GM23338 (cell line): ENCODE measurements around the gene COQ8B. TPM values are rescaled to one million over a fixed set of nuclear protein-coding genes. Genes with fewer than 3 reads are reported as not detected.
A peak's percentile ranks its signal among the peaks of the same experiment; 100 is the strongest.

Experiments
- ATAC-seq: fragments of 200-7000 bp; cut with Tn5 transposase; 3 replicates; pipeline ENCODE4 v1.9.1; 2020
- DNase-seq: peaks from one replicate; pipeline ENCODE4 v3.0.0-alpha.2; 2015; ENCODE audit warnings: low spot score
- H2AFZ ChIP-seq: fragments of 200-600 bp; sonication (generic); 2 replicates; pipeline ENCODE4 v1.8.0; 2016; ENCODE audit warnings: antibody characterized with exemption, mild to moderate bottlenecking, moderate library complexity
- H3F3A ChIP-seq: fragments of 200-600 bp; sonication (generic); replicated peaks from 2 replicates; pipeline ENCODE4 v1.8.0; 2017; ENCODE audit warnings: antibody characterized with exemption, mixed run types, low read depth
- H3K27ac ChIP-seq: fragments of 200-600 bp; sonication (generic); 2 replicates; pipeline ENCODE4 v1.6.1; 2016; ENCODE audit warnings: low read depth
- H3K27me3 ChIP-seq: fragments of 200-600 bp; sonication (generic); 2 replicates; pipeline ENCODE4 v1.8.0; 2016; ENCODE audit warnings: mild to moderate bottlenecking, mixed run types, moderate library complexity; ENCODE audit not compliant: insufficient read depth
- H3K36me3 ChIP-seq: fragments of 200-600 bp; sonication (generic); 2 replicates; pipeline ENCODE4 v1.8.0; 2016; ENCODE audit warnings: mild to moderate bottlenecking; ENCODE audit not compliant: insufficient read depth
- H3K4me1 ChIP-seq: fragments of 200-600 bp; sonication (generic); 2 replicates; pipeline ENCODE4 v1.8.0; 2016; ENCODE audit warnings: mild to moderate bottlenecking, moderate library complexity; ENCODE audit not compliant: insufficient read depth
- H3K4me2 ChIP-seq: fragments of 200-600 bp; sonication (generic); 2 replicates; pipeline ENCODE4 v1.7.1; 2017; ENCODE audit warnings: mixed run types
- H3K4me3 ChIP-seq: fragments of 200-600 bp; sonication (generic); 2 replicates; pipeline ENCODE4 v1.6.1; 2016; ENCODE audit warnings: mixed run types
- H3K79me2 ChIP-seq: fragments of 200-600 bp; sonication (generic); replicated peaks from 2 replicates; pipeline ENCODE4 v1.8.0; 2017; ENCODE audit warnings: mild to moderate bottlenecking; ENCODE audit not compliant: insufficient read depth
- H3K9me2 ChIP-seq: fragments of 200-600 bp; sonication (generic); 2 replicates; pipeline ENCODE4 v1.8.0; 2017; ENCODE audit not compliant: insufficient read depth
- H4K20me1 ChIP-seq: fragments of 200-600 bp; sonication (generic); replicated peaks from 2 replicates; pipeline ENCODE4 v1.8.0; 2017; ENCODE audit warnings: mild to moderate bottlenecking; ENCODE audit not compliant: insufficient read depth
- H3K27ac Mint-ChIP-seq: 2 replicates; pipeline ENCODE4 v1.8.0; 2020; ENCODE audit warnings: inconsistent platforms, mild to moderate bottlenecking, moderate library complexity, mixed read lengths
- H3K27me3 Mint-ChIP-seq: 3 replicates; pipeline ENCODE4 v1.8.0; 2022; ENCODE audit warnings: low read depth, mild to moderate bottlenecking, moderate library complexity, mixed read lengths, inconsistent platforms; ENCODE audit not compliant: insufficient read depth, poor library complexity
- H3K36me3 Mint-ChIP-seq: 3 replicates; pipeline ENCODE4 v1.8.0; 2021; ENCODE audit warnings: low read depth, mild to moderate bottlenecking, inconsistent platforms, moderate library complexity, mixed read lengths
- H3K4me1 Mint-ChIP-seq: 3 replicates; pipeline ENCODE4 v1.8.0; 2020; ENCODE audit warnings: mild to moderate bottlenecking, inconsistent platforms, mixed read lengths
- H3K4me3 Mint-ChIP-seq: 3 replicates; pipeline ENCODE4 v1.8.0; 2021; ENCODE audit warnings: moderate library complexity, mild to moderate bottlenecking, inconsistent platforms, mixed read lengths
- H3K9me3 Mint-ChIP-seq: 3 replicates; pipeline ENCODE4 v1.8.0; 2020; ENCODE audit warnings: moderate library complexity, mild to moderate bottlenecking, inconsistent platforms, mixed read lengths
- CREB1 ChIP-seq: fragments of 250-450 bp; sonication (Bioruptor Pico); IDR thresholded peaks from 2 replicates; pipeline ENCODE4 v1.5.0; 2020; ENCODE audit warnings: low read depth, mild to moderate bottlenecking, moderate library complexity
- EZH2 ChIP-seq: fragments of 200-600 bp; sonication (generic); IDR thresholded peaks from one replicate; pipeline ENCODE4 v1.8.0; 2017; ENCODE audit warnings: antibody characterized with exemption, mild to moderate bottlenecking, low read depth; ENCODE audit not compliant: unreplicated experiment
- EZH2phosphoT487 ChIP-seq: fragments of 200-600 bp; sonication (generic); IDR thresholded peaks from one replicate; pipeline ENCODE4 v1.8.1; 2018; ENCODE audit warnings: antibody characterized with exemption; ENCODE audit not compliant: unreplicated experiment
- JUNB ChIP-seq: IDR thresholded peaks from one replicate; pipeline ENCODE4 v1.6.1; 2016; ENCODE audit warnings: antibody characterized with exemption; ENCODE audit not compliant: unreplicated experiment
- NANOG ChIP-seq: IDR thresholded peaks from 2 replicates; pipeline ENCODE4 v1.6.1; 2016; ENCODE audit warnings: antibody characterized with exemption, borderline replicate concordance
- POLR2AphosphoS5 ChIP-seq: IDR thresholded peaks from 2 replicates; pipeline ENCODE4 v1.6.1; 2016; ENCODE audit warnings: antibody characterized with exemption, low read depth
- STAT1 ChIP-seq: IDR thresholded peaks from one replicate; pipeline ENCODE4 v1.6.1; 2016; ENCODE audit warnings: antibody characterized with exemption; ENCODE audit not compliant: unreplicated experiment
- ZNF114 ChIP-seq: fragments of 250-450 bp; sonication (Bioruptor Pico); IDR thresholded peaks from 2 replicates; pipeline ENCODE4 v1.5.0; 2020; ENCODE audit warnings: mild to moderate bottlenecking, moderate library complexity
- ZNF331 ChIP-seq: fragments of 250-450 bp; sonication (Bioruptor Pico); IDR thresholded peaks from 2 replicates; pipeline ENCODE4 v1.5.0; 2020; ENCODE audit warnings: low read depth, mild to moderate bottlenecking, moderate library complexity
- polyA plus RNA-seq: library from polyadenylated mRNA; unstranded; fragments of >200 nt; fragmentation: Nextera tagmentation; extraction: Ambion mirVana; gene quantifications from 2 replicates; pipeline ENCODE4 v1.2.1, GENCODE V29; 2016
- total RNA-seq: library from RNA; depleted of rRNA; stranded (reverse); fragments of >200 nt; shearing (Covaris generic); gene quantifications from 2 replicates; pipeline ENCODE4 v1.2.3, GENCODE V29; 2014
- TF ChIP-seq, protein P1 (sequence below): fragments of 250-450 bp; sonication (Bioruptor Pico); IDR thresholded peaks from 2 replicates; pipeline ENCODE4 v1.5.0; 2020; ENCODE audit warnings: mild to moderate bottlenecking, moderate library complexity
- TF ChIP-seq, protein P2 (sequence below): IDR thresholded peaks from 2 replicates; pipeline ENCODE4 v1.6.1; 2016; ENCODE audit warnings: antibody characterized with exemption
- TF ChIP-seq, protein P3 (sequence below): IDR thresholded peaks from one replicate; pipeline ENCODE4 v1.6.1; 2018; ENCODE audit warnings: antibody characterized with exemption; ENCODE audit not compliant: unreplicated experiment

COQ8B gene
- total and polyA plus RNA-seq, 2 experiments from 2014 or later, result 13.9 to 59.6 TPM

DNA sequence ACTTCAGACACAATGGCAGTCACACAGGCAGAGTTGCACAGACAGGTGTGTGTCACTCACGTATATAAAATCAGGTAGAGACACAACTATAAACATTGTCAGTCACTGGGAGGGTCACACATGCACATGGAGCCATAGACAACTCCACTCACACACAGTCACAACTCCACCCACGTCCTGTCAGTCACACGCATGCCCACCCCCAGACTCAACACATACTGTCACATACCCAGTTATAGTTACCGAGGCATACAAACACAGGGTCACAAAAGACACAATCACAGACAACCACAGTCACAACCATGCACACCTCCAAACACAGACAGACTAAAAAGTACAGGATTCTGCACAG lies 27.7 kb downstream of the COQ8B start:
- Mint-ChIP-seq H3K4me3 (no peak overlapping the region), H3K9me3 (no peaks in the 10 kb centered on the region; the same call in 2 of the 3 replicates), H3K36me3 (peaks cover 20% of the 10 kb centered on the region), H3K27me3 (peaks cover 6% of the 10 kb centered on the region), H3K27ac (no peak overlapping the region), H3K4me1 (peaks cover 17% of the 10 kb centered on the region)
- no peaks in the 10 kb centered on the region for H3K27me3 ChIP-seq
- H3K4me2 ChIP-seq, result peak overlapping the region; percentile 94
- ATAC-seq (no peak), DNase-seq (no peak)
- no peaks in the 10 kb centered on the region; the same call in 1 of the 2 replicates for H3F3A ChIP-seq
- H3K4me3 ChIP-seq, result peak overlapping the region; percentile 78
- 0 out of 2 replicates have a peak, but pooled peaks cover 3% of the 10 kb centered on the region for H3K36me3 ChIP-seq
- no peak for TF ChIP-seq EZH2
- H4K20me1 ChIP-seq, result peaks cover 8% of the 10 kb centered on the region
- H3K27ac ChIP-seq, result no peak overlapping the region
- H3K4me1 ChIP-seq, result peaks cover 8% of the 10 kb centered on the region; the same call in 1 of the 2 replicates
- no peaks in the 10 kb centered on the region for H3K9me2 ChIP-seq
- H3K79me2 ChIP-seq, result peaks cover 19% of the 10 kb centered on the region
- H2AFZ ChIP-seq, result no peak overlapping the region

DNA sequence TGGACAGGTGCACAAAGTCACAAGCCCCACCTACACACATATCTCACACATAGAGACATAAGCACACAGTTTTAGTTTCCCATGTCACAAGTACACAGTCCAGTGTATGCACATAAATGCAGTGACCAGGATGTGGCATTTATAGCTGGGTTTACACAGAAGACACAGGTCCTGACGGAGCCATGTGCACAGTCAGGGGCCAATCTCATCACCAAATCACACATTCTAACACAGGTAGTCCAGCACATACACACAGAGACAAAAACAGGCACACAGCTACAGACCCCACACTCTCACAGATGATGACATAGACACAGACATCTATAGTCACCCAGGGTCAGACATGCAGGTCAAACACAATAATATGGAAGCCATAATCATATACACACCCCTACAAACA lies 28.4 kb downstream of the COQ8B start:
- Histone ChIP-seq H3K9me2 (no peaks in the 10 kb centered on the region), H3K27ac (no peak overlapping the region), H3K4me1 (peaks cover 8% of the 10 kb centered on the region; the same call in 1 of the 2 replicates), H3K4me3 (no peak overlapping the region), H3K27me3 (no peaks in the 10 kb centered on the region), H3K4me2 (no peak overlapping the region), H3K36me3 (0 out of 2 replicates have a peak, but pooled peaks cover 3% of the 10 kb centered on the region), H3K79me2 (peaks cover 19% of the 10 kb centered on the region), H2AFZ (no peak overlapping the region), H3F3A (no peaks in the 10 kb centered on the region; the same call in 1 of the 2 replicates), H4K20me1 (peaks cover 8% of the 10 kb centered on the region)
- H3K27ac Mint-ChIP-seq, result no peak overlapping the region
- H3K4me1 Mint-ChIP-seq, result peaks cover 17% of the 10 kb centered on the region
- DNase-seq (no peak), ATAC-seq (no peak)
- no peaks in the 10 kb centered on the region; the same call in 2 of the 3 replicates for H3K9me3 Mint-ChIP-seq
- H3K4me3 Mint-ChIP-seq, result no peak overlapping the region
- peaks cover 20% of the 10 kb centered on the region for H3K36me3 Mint-ChIP-seq
- H3K27me3 Mint-ChIP-seq, result peaks cover 6% of the 10 kb centered on the region
- TF ChIP-seq NANOG (no peak), POLR2AphosphoS5 (no peak), ZNF331 (CRISPR knock-in tag) (no peak), EZH2 (no peak), CREB1 (CRISPR knock-in tag) (no peak), STAT1 (no peak), ZNF114 (CRISPR knock-in tag) (no peak), JUNB (no peak), EZH2phosphoT487 (no peak)
- TF ChIP-seq, protein P1, sequence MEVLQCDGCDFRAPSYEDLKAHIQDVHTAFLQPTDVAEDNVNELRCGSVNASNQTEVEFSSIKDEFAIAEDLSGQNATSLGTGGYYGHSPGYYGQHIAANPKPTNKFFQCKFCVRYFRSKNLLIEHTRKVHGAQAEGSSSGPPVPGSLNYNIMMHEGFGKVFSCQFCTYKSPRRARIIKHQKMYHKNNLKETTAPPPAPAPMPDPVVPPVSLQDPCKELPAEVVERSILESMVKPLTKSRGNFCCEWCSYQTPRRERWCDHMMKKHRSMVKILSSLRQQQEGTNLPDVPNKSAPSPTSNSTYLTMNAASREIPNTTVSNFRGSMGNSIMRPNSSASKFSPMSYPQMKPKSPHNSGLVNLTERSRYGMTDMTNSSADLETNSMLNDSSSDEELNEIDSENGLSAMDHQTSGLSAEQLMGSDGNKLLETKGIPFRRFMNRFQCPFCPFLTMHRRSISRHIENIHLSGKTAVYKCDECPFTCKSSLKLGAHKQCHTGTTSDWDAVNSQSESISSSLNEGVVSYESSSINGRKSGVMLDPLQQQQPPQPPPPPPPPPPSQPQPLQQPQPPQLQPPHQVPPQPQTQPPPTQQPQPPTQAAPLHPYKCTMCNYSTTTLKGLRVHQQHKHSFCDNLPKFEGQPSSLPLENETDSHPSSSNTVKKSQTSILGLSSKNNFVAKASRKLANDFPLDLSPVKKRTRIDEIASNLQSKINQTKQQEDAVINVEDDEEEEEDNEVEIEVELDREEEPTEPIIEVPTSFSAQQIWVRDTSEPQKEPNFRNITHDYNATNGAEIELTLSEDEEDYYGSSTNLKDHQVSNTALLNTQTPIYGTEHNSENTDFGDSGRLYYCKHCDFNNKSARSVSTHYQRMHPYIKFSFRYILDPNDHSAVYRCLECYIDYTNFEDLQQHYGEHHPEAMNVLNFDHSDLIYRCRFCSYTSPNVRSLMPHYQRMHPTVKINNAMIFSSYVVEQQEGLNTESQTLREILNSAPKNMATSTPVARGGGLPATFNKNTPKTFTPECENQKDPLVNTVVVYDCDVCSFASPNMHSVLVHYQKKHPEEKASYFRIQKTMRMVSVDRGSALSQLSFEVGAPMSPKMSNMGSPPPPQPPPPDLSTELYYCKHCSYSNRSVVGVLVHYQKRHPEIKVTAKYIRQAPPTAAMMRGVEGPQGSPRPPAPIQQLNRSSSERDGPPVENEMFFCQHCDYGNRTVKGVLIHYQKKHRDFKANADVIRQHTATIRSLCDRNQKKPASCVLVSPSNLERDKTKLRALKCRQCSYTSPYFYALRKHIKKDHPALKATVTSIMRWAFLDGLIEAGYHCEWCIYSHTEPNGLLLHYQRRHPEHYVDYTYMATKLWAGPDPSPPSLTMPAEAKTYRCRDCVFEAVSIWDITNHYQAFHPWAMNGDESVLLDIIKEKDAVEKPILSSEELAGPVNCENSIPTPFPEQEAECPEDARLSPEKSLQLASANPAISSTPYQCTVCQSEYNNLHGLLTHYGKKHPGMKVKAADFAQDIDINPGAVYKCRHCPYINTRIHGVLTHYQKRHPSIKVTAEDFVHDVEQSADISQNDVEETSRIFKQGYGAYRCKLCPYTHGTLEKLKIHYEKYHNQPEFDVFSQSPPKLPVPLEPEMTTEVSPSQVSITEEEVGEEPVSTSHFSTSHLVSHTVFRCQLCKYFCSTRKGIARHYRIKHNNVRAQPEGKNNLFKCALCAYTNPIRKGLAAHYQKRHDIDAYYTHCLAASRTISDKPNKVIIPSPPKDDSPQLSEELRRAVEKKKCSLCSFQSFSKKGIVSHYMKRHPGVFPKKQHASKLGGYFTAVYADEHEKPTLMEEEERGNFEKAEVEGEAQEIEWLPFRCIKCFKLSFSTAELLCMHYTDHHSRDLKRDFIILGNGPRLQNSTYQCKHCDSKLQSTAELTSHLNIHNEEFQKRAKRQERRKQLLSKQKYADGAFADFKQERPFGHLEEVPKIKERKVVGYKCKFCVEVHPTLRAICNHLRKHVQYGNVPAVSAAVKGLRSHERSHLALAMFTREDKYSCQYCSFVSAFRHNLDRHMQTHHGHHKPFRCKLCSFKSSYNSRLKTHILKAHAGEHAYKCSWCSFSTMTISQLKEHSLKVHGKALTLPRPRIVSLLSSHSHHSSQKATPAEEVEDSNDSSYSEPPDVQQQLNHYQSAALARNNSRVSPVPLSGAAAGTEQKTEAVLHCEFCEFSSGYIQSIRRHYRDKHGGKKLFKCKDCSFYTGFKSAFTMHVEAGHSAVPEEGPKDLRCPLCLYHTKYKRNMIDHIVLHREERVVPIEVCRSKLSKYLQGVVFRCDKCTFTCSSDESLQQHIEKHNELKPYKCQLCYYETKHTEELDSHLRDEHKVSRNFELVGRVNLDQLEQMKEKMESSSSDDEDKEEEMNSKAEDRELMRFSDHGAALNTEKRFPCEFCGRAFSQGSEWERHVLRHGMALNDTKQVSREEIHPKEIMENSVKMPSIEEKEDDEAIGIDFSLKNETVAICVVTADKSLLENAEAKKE (CRISPR knock-in tag), result no peak
- TF ChIP-seq, protein P2, sequence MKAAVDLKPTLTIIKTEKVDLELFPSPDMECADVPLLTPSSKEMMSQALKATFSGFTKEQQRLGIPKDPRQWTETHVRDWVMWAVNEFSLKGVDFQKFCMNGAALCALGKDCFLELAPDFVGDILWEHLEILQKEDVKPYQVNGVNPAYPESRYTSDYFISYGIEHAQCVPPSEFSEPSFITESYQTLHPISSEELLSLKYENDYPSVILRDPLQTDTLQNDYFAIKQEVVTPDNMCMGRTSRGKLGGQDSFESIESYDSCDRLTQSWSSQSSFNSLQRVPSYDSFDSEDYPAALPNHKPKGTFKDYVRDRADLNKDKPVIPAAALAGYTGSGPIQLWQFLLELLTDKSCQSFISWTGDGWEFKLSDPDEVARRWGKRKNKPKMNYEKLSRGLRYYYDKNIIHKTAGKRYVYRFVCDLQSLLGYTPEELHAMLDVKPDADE, result no peak
- TF ChIP-seq, protein P3, sequence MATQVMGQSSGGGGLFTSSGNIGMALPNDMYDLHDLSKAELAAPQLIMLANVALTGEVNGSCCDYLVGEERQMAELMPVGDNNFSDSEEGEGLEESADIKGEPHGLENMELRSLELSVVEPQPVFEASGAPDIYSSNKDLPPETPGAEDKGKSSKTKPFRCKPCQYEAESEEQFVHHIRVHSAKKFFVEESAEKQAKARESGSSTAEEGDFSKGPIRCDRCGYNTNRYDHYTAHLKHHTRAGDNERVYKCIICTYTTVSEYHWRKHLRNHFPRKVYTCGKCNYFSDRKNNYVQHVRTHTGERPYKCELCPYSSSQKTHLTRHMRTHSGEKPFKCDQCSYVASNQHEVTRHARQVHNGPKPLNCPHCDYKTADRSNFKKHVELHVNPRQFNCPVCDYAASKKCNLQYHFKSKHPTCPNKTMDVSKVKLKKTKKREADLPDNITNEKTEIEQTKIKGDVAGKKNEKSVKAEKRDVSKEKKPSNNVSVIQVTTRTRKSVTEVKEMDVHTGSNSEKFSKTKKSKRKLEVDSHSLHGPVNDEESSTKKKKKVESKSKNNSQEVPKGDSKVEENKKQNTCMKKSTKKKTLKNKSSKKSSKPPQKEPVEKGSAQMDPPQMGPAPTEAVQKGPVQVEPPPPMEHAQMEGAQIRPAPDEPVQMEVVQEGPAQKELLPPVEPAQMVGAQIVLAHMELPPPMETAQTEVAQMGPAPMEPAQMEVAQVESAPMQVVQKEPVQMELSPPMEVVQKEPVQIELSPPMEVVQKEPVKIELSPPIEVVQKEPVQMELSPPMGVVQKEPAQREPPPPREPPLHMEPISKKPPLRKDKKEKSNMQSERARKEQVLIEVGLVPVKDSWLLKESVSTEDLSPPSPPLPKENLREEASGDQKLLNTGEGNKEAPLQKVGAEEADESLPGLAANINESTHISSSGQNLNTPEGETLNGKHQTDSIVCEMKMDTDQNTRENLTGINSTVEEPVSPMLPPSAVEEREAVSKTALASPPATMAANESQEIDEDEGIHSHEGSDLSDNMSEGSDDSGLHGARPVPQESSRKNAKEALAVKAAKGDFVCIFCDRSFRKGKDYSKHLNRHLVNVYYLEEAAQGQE, result no peak
